IMR-90 (cell line): ENCODE data around the gene ITGAL. TPM values are rescaled to one million over a fixed set of nuclear protein-coding genes. Genes with fewer than 3 reads are reported as not detected.

ENCODE experiments used
- ATAC-seq: fragments of 200-7000 bp; cut with Tn5 transposase; 2 replicates; pipeline ENCODE4 v1.9.1; 2020; ENCODE audit warnings: low read depth, mild to moderate bottlenecking, moderate library complexity
- BruUV-seq: library from RNA; stranded (reverse); fragments of 400-500 nt; replicated peaks from 2 replicates; lab custom pipeline; 2021; lab: Mats Ljungman, UMichigan
- CTCF ChIA-PET: fragments of 300-600 bp; formaldehyde crosslinking; extraction: SDS; loops from one replicate; lab custom pipeline; 2021; ENCODE audit warnings: antibody characterized with exemption; lab: Yijun Ruan, JAX
- POLR2A ChIA-PET: fragments of 300-600 bp; sonication (Branson Sonifier 250); formaldehyde crosslinking; loops from one replicate; lab custom pipeline; 2022; ENCODE audit warnings: antibody characterized with exemption; ENCODE audit not compliant: unreplicated experiment; lab: Charles Lee
- DNase-seq: peaks from one replicate; pipeline ENCODE4 v3.0.0; 2013
- H2AFZ ChIP-seq: replicated peaks from 2 replicates; pipeline ENCODE3; 2013; ENCODE audit warnings: low read length, mild to moderate bottlenecking; ENCODE audit not compliant: poor library complexity
- H2AK5ac ChIP-seq: 2 replicates; pipeline ENCODE4 v1.6.1; 2013; ENCODE audit warnings: low read depth, low read length, inconsistent platforms
- H2AK9ac ChIP-seq: replicated peaks from 2 replicates; pipeline ENCODE3; 2013; ENCODE audit warnings: mild to moderate bottlenecking, low read depth, low read length, moderate library complexity; ENCODE audit not compliant: poor library complexity
- H2BK120ac ChIP-seq: 2 replicates; pipeline ENCODE4 v1.6.1; 2013; ENCODE audit warnings: low read depth, low read length, inconsistent platforms
- H2BK15ac ChIP-seq: 3 replicates; pipeline ENCODE4 v1.6.1; 2013; ENCODE audit warnings: low read depth, low read length, inconsistent platforms
- H2BK20ac ChIP-seq: 2 replicates; pipeline ENCODE4 v1.6.1; 2013; ENCODE audit warnings: low read depth, mild to moderate bottlenecking, inconsistent platforms, low read length, moderate library complexity
- H2BK5ac ChIP-seq: 2 replicates; pipeline ENCODE4 v1.6.1; 2013; ENCODE audit warnings: mild to moderate bottlenecking, low read depth, low read length, inconsistent platforms; ENCODE audit not compliant: poor library complexity, severe bottlenecking
- H3K14ac ChIP-seq: replicated peaks from 2 replicates; pipeline ENCODE4 v1.6.1; 2013; ENCODE audit warnings: low read depth, low read length, inconsistent platforms
- H3K18ac ChIP-seq: 2 replicates; pipeline ENCODE4 v1.6.1; 2013; ENCODE audit warnings: low read depth, low read length, control low read depth
- H3K23ac ChIP-seq: 2 replicates; pipeline ENCODE4 v1.6.1; 2013; ENCODE audit warnings: low read depth, low read length, inconsistent platforms
- H3K27ac ChIP-seq: 2 replicates; pipeline ENCODE4 v1.5.1; 2013; ENCODE audit warnings: mild to moderate bottlenecking, control low read depth, low read length; ENCODE audit not compliant: insufficient read depth
- H3K27me3 ChIP-seq: 2 replicates; pipeline ENCODE4 v1.6.1; 2013; ENCODE audit warnings: low read length; ENCODE audit not compliant: control insufficient read depth, insufficient read depth
- H3K36me3 ChIP-seq: 2 replicates; pipeline ENCODE4 v1.6.1; 2013; ENCODE audit warnings: low read length, mixed read lengths; ENCODE audit not compliant: control insufficient read depth, insufficient read depth
- H3K4ac ChIP-seq: 2 replicates; pipeline ENCODE4 v1.6.1; 2013; ENCODE audit warnings: low read depth, low read length, inconsistent platforms
- H3K4me1 ChIP-seq: 2 replicates; pipeline ENCODE4 v1.6.1; 2013; ENCODE audit warnings: low read length, mixed read lengths; ENCODE audit not compliant: control insufficient read depth, insufficient read depth
- H3K4me2 ChIP-seq: 2 replicates; pipeline ENCODE4 v1.6.1; 2013; ENCODE audit warnings: low read depth, mild to moderate bottlenecking, control low read depth, low read length, moderate library complexity
- H3K4me3 ChIP-seq: 2 replicates; pipeline ENCODE4 v1.5.1; 2013; ENCODE audit warnings: low read depth, mild to moderate bottlenecking, control low read depth, low read length, moderate library complexity; ENCODE audit not compliant: insufficient read depth
- H3K56ac ChIP-seq: 2 replicates; pipeline ENCODE4 v1.6.1; 2013; ENCODE audit warnings: low read length, inconsistent platforms; ENCODE audit not compliant: insufficient read depth; ENCODE audit errors: extremely low read depth
- H3K79me1 ChIP-seq, 2 experiments: 2 replicates each; pipeline ENCODE4 v1.6.1; 2013; ENCODE audit warnings: low read length in 2 of 2, inconsistent platforms in 1 of 2, low read depth in 1 of 2
- H3K9ac ChIP-seq: 2 replicates; pipeline ENCODE4 v1.6.1; 2013; ENCODE audit warnings: low read depth, low read length, control low read depth
- H3K9me1 ChIP-seq: 2 replicates; pipeline ENCODE4 v1.6.1; 2013; ENCODE audit warnings: low read length, inconsistent platforms; ENCODE audit not compliant: insufficient read depth
- H3K9me3 ChIP-seq: 2 replicates; pipeline ENCODE4 v1.6.1; 2013; ENCODE audit warnings: low read length; ENCODE audit not compliant: control insufficient read depth, insufficient read depth
- H4K20me1 ChIP-seq: 2 replicates; pipeline ENCODE4 v1.6.1; 2013; ENCODE audit warnings: low read length, inconsistent platforms; ENCODE audit not compliant: insufficient read depth
- H4K5ac ChIP-seq: 2 replicates; pipeline ENCODE4 v1.6.1; 2013; ENCODE audit warnings: mild to moderate bottlenecking, low read depth, low read length, control low read depth
- H4K8ac ChIP-seq, 2 experiments: 2 replicates each; pipeline ENCODE4 v1.6.1; 2013; ENCODE audit warnings: low read depth in 2 of 2, low read length in 2 of 2, control low read depth in 1 of 2, inconsistent platforms in 1 of 2
- H4K91ac ChIP-seq: 2 replicates; pipeline ENCODE4 v1.6.1; 2013; ENCODE audit warnings: low read depth, low read length, inconsistent platforms; ENCODE audit not compliant: insufficient read depth
- CHD1 ChIP-seq: IDR thresholded peaks from 2 replicates; pipeline ENCODE4 v1.6.1; 2012; ENCODE audit warnings: low read depth, low read length, improper control_type of control experiment
- FOS ChIP-seq: fragments of 150-350 bp; IDR thresholded peaks from 2 replicates; pipeline ENCODE4 v1.6.1; 2016; ENCODE audit warnings: low read depth, low read length
- MAZ ChIP-seq: IDR thresholded peaks from 2 replicates; pipeline ENCODE4 v1.6.1; 2012; ENCODE audit warnings: low read depth, mild to moderate bottlenecking, low read length, improper control_type of control experiment, moderate library complexity, borderline replicate concordance
- MXI1 ChIP-seq: IDR thresholded peaks from 2 replicates; pipeline ENCODE4 v1.6.1; 2012; ENCODE audit warnings: low read depth, mild to moderate bottlenecking, low read length, moderate library complexity, borderline replicate concordance
- NFE2L2 ChIP-seq: fragments of 150-350 bp; IDR thresholded peaks from 2 replicates; pipeline ENCODE4 v1.6.1; 2016; ENCODE audit warnings: low read depth, mild to moderate bottlenecking, low read length
- POLR2A ChIP-seq: IDR thresholded peaks from 2 replicates; pipeline ENCODE4 v1.6.1; 2012; ENCODE audit warnings: mild to moderate bottlenecking, low read depth, low read length
- RAD21 ChIP-seq: IDR thresholded peaks from 2 replicates; pipeline ENCODE4 v1.6.1; 2012; ENCODE audit warnings: low read length, improper control_type of control experiment
- SMC3 ChIP-seq: fragments of 150-350 bp; IDR thresholded peaks from 2 replicates; pipeline ENCODE4 v1.6.1; 2016; ENCODE audit warnings: low read depth, mild to moderate bottlenecking, antibody characterized with exemption, low read length, moderate library complexity
- WGBS, 2 experiments: methylation state at CpG; one replicate each; pipeline versions ENCODE4 v1.1.5 to v1.1.7; 2013; ENCODE audit warnings: missing lambda C conversion rate in 2 of 2; ENCODE audit not compliant: insufficient read length in 1 of 2; ENCODE audit errors: extremely low coverage in 2 of 2; 5-methylcytosine and 5-hydroxymethylcytosine counted together
- dilution Hi-C: fragments of 300-500 bp; cut with HindIII; formaldehyde crosslinking; loops from one replicate; pipeline ENCODE4 v1.14.3; 2018; ENCODE audit warnings: low sequenced_read_pairs; ENCODE audit not compliant: unreplicated experiment
- in situ Hi-C: fragments of 300-500 bp; cut with MboI; formaldehyde crosslinking; loops from 3 replicates; pipeline ENCODE4 v1.14.3; 2019; ENCODE audit warnings: low sequenced_read_pairs, inconsistent platforms, mixed read lengths
- intact Hi-C: fragments of 100-400 bp; cut with micrococcal nuclease; formaldehyde crosslinking; loops from 2 replicates; pipeline ENCODE4 v1.10.0; 2022
- polyA plus RNA-seq, 3 experiments: library from polyadenylated mRNA; depleted of rRNA; stranded (reverse); fragments of >200 nt; gene quantifications; 2 replicates each; pipeline ENCODE4 v1.2.3, GENCODE V29; 2012; ENCODE audit warnings: low replicate concordance in 1 of 3
- total RNA-seq: library from RNA; depleted of rRNA; stranded (reverse); fragments of >200 nt; gene quantifications from 2 replicates; pipeline ENCODE4 v1.2.3, GENCODE V29; 2012
- TF ChIP-seq, protein P1 (sequence below): fragments of 150-350 bp; IDR thresholded peaks from 2 replicates; pipeline ENCODE4 v1.6.1; 2016; ENCODE audit warnings: low read depth, mild to moderate bottlenecking, low read length, moderate library complexity, borderline replicate concordance
- TF ChIP-seq, protein P2 (sequence below): fragments of 150-350 bp; IDR thresholded peaks from 2 replicates; pipeline ENCODE4 v1.6.1; 2017; ENCODE audit warnings: mild to moderate bottlenecking, antibody characterized with exemption, low read length, low read depth

ITGAL gene
- total and polyA plus RNA-seq, 2 of the 4 experiments (the other 2 are of a cell fraction), result not detected

DNA sequence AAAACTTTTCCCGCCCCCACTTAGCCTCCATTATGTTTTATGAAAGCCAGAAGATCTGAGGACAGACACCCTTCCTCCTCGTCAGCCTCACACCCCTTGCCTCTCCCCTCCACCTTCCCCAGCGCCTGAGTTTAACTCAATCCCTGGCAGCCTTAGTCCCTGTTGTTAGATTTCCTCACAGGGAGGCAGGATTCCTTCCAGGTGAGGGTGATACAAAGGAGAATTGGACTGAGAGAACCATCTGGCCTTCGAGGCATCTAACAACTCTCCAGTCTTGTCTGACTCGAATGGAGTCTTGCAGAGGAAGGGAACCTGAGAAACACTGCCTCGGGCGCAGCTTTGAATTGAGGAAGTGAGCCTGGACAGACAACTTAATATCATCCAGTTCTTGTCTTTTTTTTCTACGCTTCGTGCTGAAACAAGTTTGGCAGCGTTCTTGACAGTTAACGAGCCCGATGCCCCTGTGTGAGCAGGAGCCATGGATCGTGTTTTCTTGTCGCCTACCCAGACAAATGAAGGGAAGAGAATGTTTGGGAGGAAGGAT is 55.2 kb downstream of the ITGAL start (continued):
- no peak for TF ChIP-seq FOS

DNA sequence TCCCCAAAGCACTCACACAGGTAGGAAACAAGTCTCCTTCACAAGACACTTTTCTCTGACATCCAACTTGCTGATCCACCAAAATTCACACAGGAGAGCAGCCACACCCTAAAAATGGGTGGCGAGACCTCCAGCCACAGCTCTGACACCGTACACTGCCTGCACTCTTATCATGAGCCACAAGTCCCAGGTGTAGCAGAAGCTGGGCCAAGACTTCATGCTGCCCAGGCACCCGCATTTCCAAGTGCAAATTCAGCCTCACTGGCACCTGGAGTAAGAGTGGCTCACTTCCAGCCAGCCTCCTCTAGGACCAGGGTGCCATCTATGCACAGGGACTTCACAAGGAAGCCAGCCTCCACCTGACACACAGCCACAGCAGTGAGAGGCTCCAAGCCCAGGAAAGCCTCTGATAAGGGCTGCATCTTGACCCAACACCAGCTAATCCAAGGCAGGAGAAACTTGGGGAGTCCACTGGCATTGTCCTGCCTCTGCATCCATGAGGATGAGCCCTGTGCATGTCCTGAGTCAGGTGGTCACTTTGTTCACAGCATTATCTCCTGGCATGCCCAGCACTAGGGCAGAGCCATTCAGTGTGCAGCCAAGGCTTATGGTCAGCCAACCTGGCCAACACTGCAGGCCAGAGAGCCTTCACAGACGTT is 56.4 kb downstream of the ITGAL start:
- Histone ChIP-seq H2BK5ac (no peak overlapping the region), H2AK9ac (no peak overlapping the region), H3K9me1 (peaks cover 10% of the 10 kb centered on the region), H2BK120ac (no peak overlapping the region), H3K4me3 (no peak overlapping the region), H4K91ac (no peak overlapping the region), H3K4me1 (peaks cover 6% of the 10 kb centered on the region), H4K5ac (no peak overlapping the region), H3K23ac (no peak overlapping the region), H2AFZ (no peak overlapping the region), H4K8ac (no peak overlapping the region), H2BK15ac (no peak overlapping the region), H3K56ac (no peak overlapping the region), H3K27ac (no peak overlapping the region), H2BK20ac (no peak overlapping the region), H3K4ac (no peak overlapping the region; the same call in 1 of the 2 replicates), H3K9me3 (no peaks in the 10 kb centered on the region), H3K79me1 (peaks cover 5 to 16% of the 10 kb centered on the region in 2 experiments; a peak in 3 of 4 replicates), H3K9ac (no peak overlapping the region), H3K18ac (no peak overlapping the region), H2AK5ac (no peak overlapping the region), H3K27me3 (no peaks in the 10 kb centered on the region), H3K36me3 (peaks cover 14% of the 10 kb centered on the region; the same call in 1 of the 2 replicates), H3K4me2 (no peak overlapping the region), H3K14ac (no peak overlapping the region), H4K20me1 (no peaks in the 10 kb centered on the region)
- BruUV-seq, result no TSS peak
- intact Hi-C loops (no loop called here), dilution Hi-C loops (no loop called here), in situ Hi-C loops (no loop called here)
- WGBS, 2 experiments, result 91% methylated on average over 3 of the region's 4 CpGs; no CpG with 5 or more reads in 1 of the 2 experiments
- ATAC-seq (no peak), DNase-seq (no peak)
- ChIA-PET CTCF (no interaction called here), POLR2A (no interaction called here)
- no peak for TF ChIP-seq CHD1
- TF ChIP-seq, protein P1, sequence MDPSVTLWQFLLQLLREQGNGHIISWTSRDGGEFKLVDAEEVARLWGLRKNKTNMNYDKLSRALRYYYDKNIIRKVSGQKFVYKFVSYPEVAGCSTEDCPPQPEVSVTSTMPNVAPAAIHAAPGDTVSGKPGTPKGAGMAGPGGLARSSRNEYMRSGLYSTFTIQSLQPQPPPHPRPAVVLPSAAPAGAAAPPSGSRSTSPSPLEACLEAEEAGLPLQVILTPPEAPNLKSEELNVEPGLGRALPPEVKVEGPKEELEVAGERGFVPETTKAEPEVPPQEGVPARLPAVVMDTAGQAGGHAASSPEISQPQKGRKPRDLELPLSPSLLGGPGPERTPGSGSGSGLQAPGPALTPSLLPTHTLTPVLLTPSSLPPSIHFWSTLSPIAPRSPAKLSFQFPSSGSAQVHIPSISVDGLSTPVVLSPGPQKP, result no peak
- TF ChIP-seq POLR2A, result no peak
- no peak for TF ChIP-seq SMC3
- no peak for TF ChIP-seq FOS
- TF ChIP-seq NFE2L2, result no peak
- TF ChIP-seq MAZ, result no peak
- no peak for TF ChIP-seq RAD21
- TF ChIP-seq, protein P2, sequence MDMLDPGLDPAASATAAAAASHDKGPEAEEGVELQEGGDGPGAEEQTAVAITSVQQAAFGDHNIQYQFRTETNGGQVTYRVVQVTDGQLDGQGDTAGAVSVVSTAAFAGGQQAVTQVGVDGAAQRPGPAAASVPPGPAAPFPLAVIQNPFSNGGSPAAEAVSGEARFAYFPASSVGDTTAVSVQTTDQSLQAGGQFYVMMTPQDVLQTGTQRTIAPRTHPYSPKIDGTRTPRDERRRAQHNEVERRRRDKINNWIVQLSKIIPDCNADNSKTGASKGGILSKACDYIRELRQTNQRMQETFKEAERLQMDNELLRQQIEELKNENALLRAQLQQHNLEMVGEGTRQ, result no peak
- no peak for TF ChIP-seq MXI1
